ENCODE results near the gene STRADB. TPM values are rescaled to one million over a fixed set of nuclear protein-coding genes. Genes with fewer than 3 reads are reported as not detected.

STRADB gene
- polyA plus RNA-seq, 1 donor from 2014 or later, result 74.8 TPM

DNA sequence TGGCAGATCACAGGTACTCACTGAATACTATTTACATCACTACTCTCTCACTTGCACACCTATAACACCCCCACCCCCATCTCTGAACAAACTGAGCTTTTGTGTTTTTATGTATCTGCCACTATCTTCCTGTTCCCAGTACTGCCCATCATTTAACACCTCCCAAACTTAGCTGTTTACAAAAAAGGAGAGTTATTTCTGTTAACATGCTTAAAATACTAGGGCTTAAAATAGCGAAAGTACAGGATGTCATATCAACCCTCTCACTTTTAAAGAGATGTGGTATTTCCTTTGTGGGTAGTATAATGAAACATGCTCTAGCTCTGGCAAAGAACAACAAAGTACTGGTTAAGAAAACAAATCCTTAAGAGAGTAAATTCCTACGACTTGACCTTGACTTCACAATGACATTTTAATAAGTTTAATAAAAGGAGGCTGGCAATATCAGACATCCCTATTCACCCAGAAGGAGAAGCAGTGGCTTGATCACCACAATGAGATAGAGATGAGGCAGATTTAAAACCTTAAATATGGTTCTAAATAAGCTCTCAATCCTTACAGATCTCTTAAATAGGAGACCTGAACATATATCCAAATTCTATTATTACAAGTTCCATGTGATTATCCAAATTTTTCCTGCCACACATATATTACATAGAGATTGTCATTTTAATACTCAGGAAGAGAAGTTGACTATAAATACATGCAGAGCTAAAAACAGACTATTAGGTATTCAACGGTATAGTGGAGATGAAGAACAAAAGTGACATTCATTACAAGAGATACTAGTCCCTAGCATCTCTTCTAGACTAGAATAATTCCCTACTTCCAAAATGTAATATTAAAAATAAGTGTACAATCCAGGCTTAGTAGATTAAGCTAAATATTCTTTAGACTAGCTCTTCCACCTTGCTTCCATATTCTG lies 37.2 kb upstream of the STRADB start:
- Histone ChIP-seq H3K9me3 (ENCODE audit: low read length) (no peaks in the 10 kb centered on the region), H3K9me2 (ENCODE audit: insufficient read depth, low read length) (no peaks in the 10 kb centered on the region), H3K27ac (ENCODE audit: low read length) (no peak overlapping the region), H3K4me3 (ENCODE audit: low read length) (no peak overlapping the region), H3K36me3 (ENCODE audit: insufficient read depth, low read length) (no peaks in the 10 kb centered on the region), H3K4me2 (ENCODE audit: low read length) (no peak overlapping the region), H2AFZ (ENCODE audit: low read depth, low read length) (no peak overlapping the region), H3K9ac (ENCODE audit: low read length) (no peak overlapping the region), H3K79me2 (replicated peaks; ENCODE audit: insufficient read depth, low read length) (no peaks in the 10 kb centered on the region), H4K20me1 (ENCODE audit: insufficient read depth) (no peaks in the 10 kb centered on the region), H3K27me3 (ENCODE audit: insufficient read depth, low read depth, low read length) (no peaks in the 10 kb centered on the region), H3F3A (ENCODE audit: insufficient read depth, low read length, poor library complexity, severe bottlenecking) (no peaks in the 10 kb centered on the region)
- TF ChIP-seq, protein P1, sequence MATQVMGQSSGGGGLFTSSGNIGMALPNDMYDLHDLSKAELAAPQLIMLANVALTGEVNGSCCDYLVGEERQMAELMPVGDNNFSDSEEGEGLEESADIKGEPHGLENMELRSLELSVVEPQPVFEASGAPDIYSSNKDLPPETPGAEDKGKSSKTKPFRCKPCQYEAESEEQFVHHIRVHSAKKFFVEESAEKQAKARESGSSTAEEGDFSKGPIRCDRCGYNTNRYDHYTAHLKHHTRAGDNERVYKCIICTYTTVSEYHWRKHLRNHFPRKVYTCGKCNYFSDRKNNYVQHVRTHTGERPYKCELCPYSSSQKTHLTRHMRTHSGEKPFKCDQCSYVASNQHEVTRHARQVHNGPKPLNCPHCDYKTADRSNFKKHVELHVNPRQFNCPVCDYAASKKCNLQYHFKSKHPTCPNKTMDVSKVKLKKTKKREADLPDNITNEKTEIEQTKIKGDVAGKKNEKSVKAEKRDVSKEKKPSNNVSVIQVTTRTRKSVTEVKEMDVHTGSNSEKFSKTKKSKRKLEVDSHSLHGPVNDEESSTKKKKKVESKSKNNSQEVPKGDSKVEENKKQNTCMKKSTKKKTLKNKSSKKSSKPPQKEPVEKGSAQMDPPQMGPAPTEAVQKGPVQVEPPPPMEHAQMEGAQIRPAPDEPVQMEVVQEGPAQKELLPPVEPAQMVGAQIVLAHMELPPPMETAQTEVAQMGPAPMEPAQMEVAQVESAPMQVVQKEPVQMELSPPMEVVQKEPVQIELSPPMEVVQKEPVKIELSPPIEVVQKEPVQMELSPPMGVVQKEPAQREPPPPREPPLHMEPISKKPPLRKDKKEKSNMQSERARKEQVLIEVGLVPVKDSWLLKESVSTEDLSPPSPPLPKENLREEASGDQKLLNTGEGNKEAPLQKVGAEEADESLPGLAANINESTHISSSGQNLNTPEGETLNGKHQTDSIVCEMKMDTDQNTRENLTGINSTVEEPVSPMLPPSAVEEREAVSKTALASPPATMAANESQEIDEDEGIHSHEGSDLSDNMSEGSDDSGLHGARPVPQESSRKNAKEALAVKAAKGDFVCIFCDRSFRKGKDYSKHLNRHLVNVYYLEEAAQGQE (IDR thresholded peaks at IDR 0.05; ENCODE audit: borderline replicate concordance), result no peak
- no peak for TF ChIP-seq TAF1 (IDR thresholded peaks at IDR 0.05; ENCODE audit: low read depth)
- TF ChIP-seq EP300 (conservative IDR thresholded peaks at IDR 0.05; ENCODE audit: poor library complexity, severe bottlenecking), result no peak
- TF ChIP-seq EZH2 (IDR thresholded peaks at IDR 0.05; ENCODE audit: borderline replicate concordance, insufficient read depth, low read length, poor library complexity, severe bottlenecking), result no peak

DNA sequence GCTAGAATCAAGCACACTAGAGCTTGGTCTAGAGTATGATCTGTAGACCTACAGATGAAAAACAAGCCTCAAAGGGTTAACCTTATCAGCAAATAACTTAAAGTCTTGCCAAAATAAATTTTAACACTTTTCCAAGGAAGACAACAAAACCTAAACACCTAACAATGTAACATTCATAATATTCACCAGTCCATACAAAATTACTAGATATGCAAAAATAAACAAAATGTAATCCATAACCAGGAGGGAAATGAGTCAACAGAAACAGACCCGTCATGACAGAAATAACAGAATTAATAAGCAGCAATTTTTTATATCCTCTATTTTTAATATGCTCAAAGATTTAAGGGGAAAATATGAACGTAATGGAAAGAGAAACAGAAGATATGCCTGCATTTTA lies 36.4 kb upstream of the STRADB start:
- no peak overlapping the region for H3K4me2 ChIP-seq (ENCODE audit: low read length)
- H3K79me2 ChIP-seq (replicated peaks; ENCODE audit: insufficient read depth, low read length), result no peaks in the 10 kb centered on the region
- H2AFZ ChIP-seq (ENCODE audit: low read depth, low read length), result no peak overlapping the region
- H3F3A ChIP-seq (ENCODE audit: insufficient read depth, low read length, poor library complexity, severe bottlenecking), result no peaks in the 10 kb centered on the region
- H3K9me3 ChIP-seq (ENCODE audit: low read length), result no peaks in the 10 kb centered on the region
- no peaks in the 10 kb centered on the region for H4K20me1 ChIP-seq (ENCODE audit: insufficient read depth)
- H3K9me2 ChIP-seq (ENCODE audit: insufficient read depth, low read length), result no peaks in the 10 kb centered on the region
- no peaks in the 10 kb centered on the region for H3K27me3 ChIP-seq (ENCODE audit: insufficient read depth, low read depth, low read length)
- H3K27ac ChIP-seq (ENCODE audit: low read length), result no peak overlapping the region
- H3K9ac ChIP-seq (ENCODE audit: low read length), result no peak overlapping the region
- no peak overlapping the region for H3K4me3 ChIP-seq (ENCODE audit: low read length)
- no peaks in the 10 kb centered on the region for H3K36me3 ChIP-seq (ENCODE audit: insufficient read depth, low read length)
- TF ChIP-seq EP300 (conservative IDR thresholded peaks at IDR 0.05; ENCODE audit: poor library complexity, severe bottlenecking), result no peak
- no peak for TF ChIP-seq SMC3 (conservative IDR thresholded peaks at IDR 0.05; ENCODE audit: poor library complexity)
- no peak for TF ChIP-seq MXI1 (conservative IDR thresholded peaks at IDR 0.05; ENCODE audit: poor library complexity, severe bottlenecking)
- no peak for TF ChIP-seq TAF1 (IDR thresholded peaks at IDR 0.05; ENCODE audit: low read depth)
- no peak for TF ChIP-seq POLR2AphosphoS5 (IDR thresholded peaks at IDR 0.05)

DNA sequence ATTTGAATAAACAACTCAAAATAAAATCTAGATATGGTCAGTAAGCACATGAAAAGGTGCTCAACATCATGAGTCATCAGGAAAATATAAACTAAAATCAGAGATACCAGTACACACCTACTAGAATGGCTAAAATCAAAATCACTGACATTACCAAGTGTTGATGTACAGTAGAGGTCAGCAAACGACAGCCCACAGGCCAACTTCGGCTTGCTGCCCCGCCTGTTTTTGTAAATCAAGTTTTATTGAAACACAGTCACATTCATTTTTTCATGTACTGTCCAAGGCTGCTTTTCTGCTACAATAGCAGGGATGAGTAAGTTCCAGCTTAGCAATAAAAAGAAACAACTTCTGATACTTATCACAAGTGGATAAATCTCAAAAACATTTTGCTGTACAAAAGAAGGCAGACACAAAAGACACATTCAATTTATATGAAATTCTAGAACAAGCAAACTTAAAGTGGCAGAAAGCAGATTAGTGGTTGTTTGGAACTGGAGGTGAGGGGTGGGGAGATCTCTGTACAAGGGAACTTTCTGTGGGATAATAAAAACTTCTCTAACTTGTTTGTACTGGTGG lies 32.4 kb upstream of the STRADB start:
- no peaks in the 10 kb centered on the region for H3K36me3 ChIP-seq (ENCODE audit: insufficient read depth, low read length)
- no peaks in the 10 kb centered on the region for H4K20me1 ChIP-seq (ENCODE audit: insufficient read depth)
- no peak overlapping the region for H3K4me2 ChIP-seq (ENCODE audit: low read length)
- H3K9me3 ChIP-seq (ENCODE audit: low read length), result no peaks in the 10 kb centered on the region
- H3K27ac ChIP-seq (ENCODE audit: low read length), result no peak overlapping the region
- H3K4me3 ChIP-seq (ENCODE audit: low read length), result no peak overlapping the region
- H3F3A ChIP-seq (ENCODE audit: insufficient read depth, low read length, poor library complexity, severe bottlenecking), result no peaks in the 10 kb centered on the region
- H3K27me3 ChIP-seq (ENCODE audit: insufficient read depth, low read depth, low read length), result no peaks in the 10 kb centered on the region
- no peaks in the 10 kb centered on the region for H3K9me2 ChIP-seq (ENCODE audit: insufficient read depth, low read length)
- H3K9ac ChIP-seq (ENCODE audit: low read length), result no peak overlapping the region
- TF ChIP-seq SMC3 (conservative IDR thresholded peaks at IDR 0.05; ENCODE audit: poor library complexity) (no peak), MXI1 (conservative IDR thresholded peaks at IDR 0.05; ENCODE audit: poor library complexity, severe bottlenecking) (no peak), RAD21 (conservative IDR thresholded peaks at IDR 0.05) (no peak), TAF1 (IDR thresholded peaks at IDR 0.05; ENCODE audit: low read depth) (no peak), POLR2AphosphoS5 (IDR thresholded peaks at IDR 0.05) (no peak), EZH2 (IDR thresholded peaks at IDR 0.05; ENCODE audit: borderline replicate concordance, insufficient read depth, low read length, poor library complexity, severe bottlenecking) (no peak)
- TF ChIP-seq, protein P2, sequence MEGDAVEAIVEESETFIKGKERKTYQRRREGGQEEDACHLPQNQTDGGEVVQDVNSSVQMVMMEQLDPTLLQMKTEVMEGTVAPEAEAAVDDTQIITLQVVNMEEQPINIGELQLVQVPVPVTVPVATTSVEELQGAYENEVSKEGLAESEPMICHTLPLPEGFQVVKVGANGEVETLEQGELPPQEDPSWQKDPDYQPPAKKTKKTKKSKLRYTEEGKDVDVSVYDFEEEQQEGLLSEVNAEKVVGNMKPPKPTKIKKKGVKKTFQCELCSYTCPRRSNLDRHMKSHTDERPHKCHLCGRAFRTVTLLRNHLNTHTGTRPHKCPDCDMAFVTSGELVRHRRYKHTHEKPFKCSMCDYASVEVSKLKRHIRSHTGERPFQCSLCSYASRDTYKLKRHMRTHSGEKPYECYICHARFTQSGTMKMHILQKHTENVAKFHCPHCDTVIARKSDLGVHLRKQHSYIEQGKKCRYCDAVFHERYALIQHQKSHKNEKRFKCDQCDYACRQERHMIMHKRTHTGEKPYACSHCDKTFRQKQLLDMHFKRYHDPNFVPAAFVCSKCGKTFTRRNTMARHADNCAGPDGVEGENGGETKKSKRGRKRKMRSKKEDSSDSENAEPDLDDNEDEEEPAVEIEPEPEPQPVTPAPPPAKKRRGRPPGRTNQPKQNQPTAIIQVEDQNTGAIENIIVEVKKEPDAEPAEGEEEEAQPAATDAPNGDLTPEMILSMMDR (IDR thresholded peaks at IDR 0.05; ENCODE audit: poor library complexity, severe bottlenecking), result no peak
- TF ChIP-seq, protein P1 (IDR thresholded peaks at IDR 0.05; ENCODE audit: borderline replicate concordance), result no peak
- no peak overlapping the region for H2AFZ ChIP-seq (ENCODE audit: low read depth, low read length)
- H3K79me2 ChIP-seq (replicated peaks; ENCODE audit: insufficient read depth, low read length), result no peaks in the 10 kb centered on the region

All from neural cell (in vitro differentiated cells).